Lower leg skin (tissue), 3 donors: ENCODE results near the gene PALM.

ENCODE experiments used
- POLR2A ChIP-seq, 2 donors: fragments of 450-650 bp; IDR thresholded peaks; one replicate each; pipeline ENCODE4 v1.6.1; 2016 to 2017; ENCODE audit warnings: antibody characterized with exemption in 2 of 2, mild to moderate bottlenecking in 1 of 2, moderate library complexity in 1 of 2
- TF ChIP-seq, protein P1 (sequence below), 3 donors: fragments of 450-650 bp; IDR thresholded peaks; one replicate each; pipeline ENCODE4 v1.5.1; 2016; ENCODE audit warnings: antibody characterized with exemption in 3 of 3, mild to moderate bottlenecking in 3 of 3, moderate library complexity in 2 of 3

DNA sequence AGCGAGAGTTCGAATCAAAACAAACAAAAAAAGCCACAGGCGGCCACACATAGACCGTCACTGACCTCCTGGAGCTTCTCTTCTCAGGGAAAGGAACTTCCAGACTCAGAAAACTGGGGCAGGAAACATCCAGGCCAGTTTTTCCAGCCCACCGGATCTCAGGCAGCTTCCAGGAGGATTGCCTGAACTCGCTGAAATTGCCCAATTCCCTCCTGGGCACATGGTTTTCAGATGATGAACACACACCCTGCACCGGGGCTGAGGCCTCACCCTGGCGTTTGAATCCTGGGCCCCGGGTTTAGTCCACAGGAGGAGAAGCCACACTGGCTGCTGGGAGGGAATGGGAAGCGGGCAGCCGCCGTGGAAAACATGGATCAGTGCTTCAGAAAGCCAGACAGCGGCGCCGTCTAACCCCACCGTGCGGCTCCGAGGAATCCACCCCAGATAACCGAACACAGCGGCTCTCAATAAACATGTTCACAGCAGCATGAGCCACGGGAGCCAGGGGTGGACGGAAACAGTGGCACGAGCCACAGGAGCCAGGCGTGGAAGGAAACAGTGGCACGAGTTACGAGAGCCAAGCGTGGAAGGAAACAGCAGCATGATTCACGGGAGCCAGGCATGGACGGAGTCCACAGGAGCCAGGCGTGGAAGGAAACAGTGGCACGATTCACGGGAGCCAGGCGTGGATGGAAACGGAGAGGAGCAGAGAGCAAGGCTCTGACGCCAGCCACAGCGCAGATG is 70.3 kb downstream of the PALM start:
- TF ChIP-seq, protein P1, sequence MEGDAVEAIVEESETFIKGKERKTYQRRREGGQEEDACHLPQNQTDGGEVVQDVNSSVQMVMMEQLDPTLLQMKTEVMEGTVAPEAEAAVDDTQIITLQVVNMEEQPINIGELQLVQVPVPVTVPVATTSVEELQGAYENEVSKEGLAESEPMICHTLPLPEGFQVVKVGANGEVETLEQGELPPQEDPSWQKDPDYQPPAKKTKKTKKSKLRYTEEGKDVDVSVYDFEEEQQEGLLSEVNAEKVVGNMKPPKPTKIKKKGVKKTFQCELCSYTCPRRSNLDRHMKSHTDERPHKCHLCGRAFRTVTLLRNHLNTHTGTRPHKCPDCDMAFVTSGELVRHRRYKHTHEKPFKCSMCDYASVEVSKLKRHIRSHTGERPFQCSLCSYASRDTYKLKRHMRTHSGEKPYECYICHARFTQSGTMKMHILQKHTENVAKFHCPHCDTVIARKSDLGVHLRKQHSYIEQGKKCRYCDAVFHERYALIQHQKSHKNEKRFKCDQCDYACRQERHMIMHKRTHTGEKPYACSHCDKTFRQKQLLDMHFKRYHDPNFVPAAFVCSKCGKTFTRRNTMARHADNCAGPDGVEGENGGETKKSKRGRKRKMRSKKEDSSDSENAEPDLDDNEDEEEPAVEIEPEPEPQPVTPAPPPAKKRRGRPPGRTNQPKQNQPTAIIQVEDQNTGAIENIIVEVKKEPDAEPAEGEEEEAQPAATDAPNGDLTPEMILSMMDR (IDR thresholded peaks at IDR 0.05), result no peak
- no peak for TF ChIP-seq POLR2A (IDR thresholded peaks at IDR 0.05)
